Measurements from ENCODE around the gene NRAS.
A peak's percentile ranks its signal among the peaks of the same experiment; 100 is the strongest.

NRAS gene

DNA sequence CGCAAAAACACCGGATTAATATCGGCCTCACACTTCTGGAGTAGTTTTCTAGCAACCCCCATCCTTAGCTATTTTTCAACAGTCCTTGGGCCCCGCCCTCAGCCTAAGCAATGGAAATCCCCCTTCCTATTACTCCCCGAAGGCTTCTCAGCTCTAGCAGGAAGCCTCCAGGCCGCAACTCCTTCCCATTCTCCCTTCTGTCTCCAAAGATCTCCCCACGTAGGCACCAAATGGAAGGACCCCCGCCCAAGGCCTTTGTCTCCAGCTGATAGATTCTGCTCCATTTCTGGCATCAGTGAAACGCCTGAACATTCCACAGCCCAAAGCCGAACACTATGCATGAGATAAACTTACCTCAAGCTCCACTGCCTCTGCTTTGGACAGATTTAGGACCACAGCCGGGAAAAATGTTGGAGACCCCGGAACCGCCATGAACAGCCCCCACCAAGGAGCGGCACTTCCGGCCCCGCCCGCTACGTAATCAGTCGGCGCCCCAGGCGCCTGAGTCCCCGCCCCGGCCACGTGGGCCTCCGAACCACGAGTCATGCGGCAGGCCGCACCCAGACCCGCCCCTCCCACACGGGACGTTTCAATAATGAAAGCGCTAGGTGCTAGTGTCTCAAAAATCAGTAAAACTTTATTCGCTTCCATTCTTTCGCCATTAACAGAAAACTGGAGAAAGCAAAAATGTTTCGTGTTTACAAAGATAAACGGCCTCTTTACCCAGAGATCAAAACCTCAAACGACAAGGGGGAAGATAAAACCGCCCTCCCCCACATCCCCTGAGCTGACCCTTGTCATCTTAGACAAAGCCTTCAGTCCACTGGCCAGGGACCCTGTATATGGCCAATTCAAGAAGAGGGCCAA lies at the start of gene NRAS:
Gene NRAS, minus strand, starts transcription at position 468 of the 867 bp plus-strand sequence. CDS start 611 bp downstream, outside the sequence.
- peak within 1 kb of the TSS; percentile 66 for H3K4me3 ChIP-seq (ENCODE audit: low read depth, low read length)
- peak; percentile 92 for DNase-seq (ENCODE audit: low read depth, low spot score)
- in situ Hi-C loops (cut with HindIII; ENCODE audit: low sequenced_read_pairs), result no loop called here
- TF ChIP-seq, protein P1, sequence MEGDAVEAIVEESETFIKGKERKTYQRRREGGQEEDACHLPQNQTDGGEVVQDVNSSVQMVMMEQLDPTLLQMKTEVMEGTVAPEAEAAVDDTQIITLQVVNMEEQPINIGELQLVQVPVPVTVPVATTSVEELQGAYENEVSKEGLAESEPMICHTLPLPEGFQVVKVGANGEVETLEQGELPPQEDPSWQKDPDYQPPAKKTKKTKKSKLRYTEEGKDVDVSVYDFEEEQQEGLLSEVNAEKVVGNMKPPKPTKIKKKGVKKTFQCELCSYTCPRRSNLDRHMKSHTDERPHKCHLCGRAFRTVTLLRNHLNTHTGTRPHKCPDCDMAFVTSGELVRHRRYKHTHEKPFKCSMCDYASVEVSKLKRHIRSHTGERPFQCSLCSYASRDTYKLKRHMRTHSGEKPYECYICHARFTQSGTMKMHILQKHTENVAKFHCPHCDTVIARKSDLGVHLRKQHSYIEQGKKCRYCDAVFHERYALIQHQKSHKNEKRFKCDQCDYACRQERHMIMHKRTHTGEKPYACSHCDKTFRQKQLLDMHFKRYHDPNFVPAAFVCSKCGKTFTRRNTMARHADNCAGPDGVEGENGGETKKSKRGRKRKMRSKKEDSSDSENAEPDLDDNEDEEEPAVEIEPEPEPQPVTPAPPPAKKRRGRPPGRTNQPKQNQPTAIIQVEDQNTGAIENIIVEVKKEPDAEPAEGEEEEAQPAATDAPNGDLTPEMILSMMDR (IDR thresholded peaks at IDR 0.05; ENCODE audit: low read depth, low read length), result no peak

DNA sequence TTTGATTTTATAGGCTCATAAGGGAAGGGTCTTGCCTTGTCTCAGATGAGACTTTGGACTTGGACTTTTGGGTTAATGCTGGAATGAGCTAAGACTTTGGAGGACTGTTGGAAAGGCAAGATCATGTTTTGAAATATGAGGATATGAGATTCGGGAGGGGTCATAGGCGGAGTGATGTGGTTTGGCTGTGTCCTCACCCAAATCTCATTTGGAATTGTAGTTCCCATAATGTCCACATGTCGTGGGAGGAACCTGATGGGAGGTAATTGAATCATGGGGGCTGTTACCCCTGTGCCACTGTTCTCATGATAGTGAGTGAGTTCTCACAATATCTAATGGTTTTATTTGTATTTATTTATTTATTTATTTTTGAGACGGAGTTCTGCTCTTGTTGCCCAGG lies 48.1 kb upstream of the NRAS start:
- no peak for DNase-seq (ENCODE audit: low read depth, low spot score)
- no peak overlapping the region for H3K4me3 ChIP-seq (ENCODE audit: low read depth, low read length)
- TF ChIP-seq, protein P1 (IDR thresholded peaks at IDR 0.05; ENCODE audit: low read depth, low read length), result no peak
- in situ Hi-C loops (cut with HindIII; ENCODE audit: low sequenced_read_pairs), result no loop called here

DNA sequence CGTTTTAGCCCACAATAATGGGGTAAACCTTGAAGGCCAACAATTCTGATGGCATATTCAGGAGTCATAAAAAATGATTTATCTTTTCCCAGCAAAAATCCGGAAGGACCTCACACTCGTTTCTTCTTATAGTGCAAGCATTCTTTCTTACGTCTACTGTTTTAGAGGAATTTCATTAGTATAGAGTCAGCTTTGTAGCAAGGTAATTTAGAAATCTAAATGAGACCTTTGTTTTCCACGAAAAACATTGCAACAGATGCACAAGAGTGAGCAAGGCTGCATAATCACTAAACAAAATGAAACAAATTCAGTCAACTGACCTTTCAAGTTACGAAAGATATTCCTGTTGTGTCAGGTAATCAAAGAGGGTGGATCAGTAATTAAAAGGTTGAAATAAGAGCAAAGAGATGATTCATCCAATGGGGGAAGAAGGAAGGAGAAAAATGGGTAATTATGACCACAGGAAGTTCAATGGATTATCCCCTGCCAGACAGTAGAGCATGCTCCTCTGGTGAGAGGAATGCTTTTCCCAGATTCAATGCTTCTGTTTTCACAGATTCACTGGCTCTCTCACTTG lies 41.8 kb upstream of the NRAS start:
- peak; percentile 8 for DNase-seq (ENCODE audit: low read depth, low spot score)
- peak overlapping the region; percentile 88 for H3K4me3 ChIP-seq (ENCODE audit: low read depth, low read length)
- TF ChIP-seq, protein P1 (IDR thresholded peaks at IDR 0.05; ENCODE audit: low read depth, low read length), result no peak
- in situ Hi-C loops (cut with HindIII; ENCODE audit: low sequenced_read_pairs), result no loop called here

DNA sequence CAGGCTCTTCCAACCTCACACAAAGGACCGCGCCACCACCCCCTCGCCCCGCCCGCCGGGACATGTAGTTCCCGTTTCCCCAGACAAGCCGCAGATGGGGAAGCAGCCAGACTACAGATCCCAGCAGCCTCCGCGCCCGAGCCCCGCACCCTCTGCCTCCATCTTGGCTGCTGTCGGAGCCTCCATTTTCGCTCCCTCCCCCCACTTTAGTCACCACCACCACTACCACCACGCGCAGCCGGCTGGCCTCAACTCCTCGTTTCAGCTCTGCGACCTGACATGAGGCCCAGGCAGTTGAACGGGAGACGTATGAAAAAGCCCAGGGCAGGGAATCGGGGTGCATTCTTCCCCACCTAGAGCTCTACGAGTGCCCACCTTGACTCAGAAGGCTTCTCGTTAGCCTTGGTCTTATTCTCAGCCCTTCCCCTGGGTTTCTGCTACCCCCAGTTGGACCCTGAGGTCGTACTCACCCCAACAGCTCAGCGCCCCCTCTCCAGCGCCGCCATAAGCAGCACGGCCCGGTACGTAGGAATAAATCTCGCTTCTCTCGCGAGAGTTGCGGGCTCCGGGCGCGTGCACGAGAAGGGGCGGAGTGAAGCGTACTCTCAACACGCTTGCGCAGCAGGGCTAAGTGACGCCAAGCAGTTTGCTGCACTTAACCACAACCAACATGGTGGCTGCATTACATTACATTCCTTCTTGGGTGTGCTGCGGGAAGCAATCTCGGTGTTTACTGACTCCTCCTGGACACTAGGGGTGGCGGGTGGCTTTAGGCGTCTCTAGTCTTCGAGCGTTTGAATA lies 41.1 kb upstream of the NRAS start, which contains the start of gene CSDE1:
Gene CSDE1, minus strand, starts transcription at position 530 of the 801 bp plus-strand sequence. CDS start 18,094 bp downstream, outside the sequence.
- in situ Hi-C loops (cut with HindIII; ENCODE audit: low sequenced_read_pairs), result no loop called here
- H3K4me3 ChIP-seq (ENCODE audit: low read depth, low read length), result peak within 1 kb of the TSS; percentile 88
- DNase-seq (ENCODE audit: low read depth, low spot score), result peak; percentile 98
- TF ChIP-seq, protein P1 (IDR thresholded peaks at IDR 0.05; ENCODE audit: low read depth, low read length), result peak; percentile 51

DNA sequence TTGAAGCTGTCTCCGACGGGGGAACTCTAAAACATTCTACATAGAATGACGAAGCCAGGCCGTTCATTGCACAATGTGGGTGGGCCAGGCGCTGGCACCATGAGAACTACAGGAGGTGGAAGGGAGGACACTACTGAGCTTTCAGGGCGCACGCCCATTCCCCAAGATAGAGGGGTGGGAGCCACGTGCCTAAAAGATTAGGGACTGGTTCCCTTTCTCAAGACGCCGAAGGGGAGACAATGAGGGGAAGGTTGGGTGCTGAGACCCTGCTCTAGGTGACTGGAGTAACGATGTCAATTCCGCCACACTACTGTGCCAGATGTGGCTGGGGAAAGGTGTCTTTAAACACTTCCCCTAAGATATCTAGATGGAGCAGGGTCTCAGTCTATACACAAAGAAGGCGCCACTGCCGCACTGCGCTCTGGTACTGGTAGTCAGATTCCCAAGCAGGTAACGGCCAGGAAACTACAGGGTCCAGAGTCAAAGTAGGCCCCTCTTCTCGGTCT lies 40.4 kb upstream of the NRAS start:
- in situ Hi-C loops (cut with HindIII; ENCODE audit: low sequenced_read_pairs), result no loop called here
- DNase-seq (ENCODE audit: low read depth, low spot score), result peak; percentile 29
- TF ChIP-seq, protein P1 (IDR thresholded peaks at IDR 0.05; ENCODE audit: low read depth, low read length), result no peak
- peak overlapping the region; percentile 88 for H3K4me3 ChIP-seq (ENCODE audit: low read depth, low read length)
